HepG2 (cell line): ENCODE results near the gene MXRA7. TPM values are rescaled to one million over a fixed set of nuclear protein-coding genes. Genes with fewer than 3 reads are reported as not detected.
A peak's percentile ranks its signal among the peaks of the same experiment; 100 is the strongest.

Source experiments
- ATAC-seq: fragments of 200-7000 bp; cut with Tn5 transposase; 3 replicates; pipeline ENCODE4 v1.9.1; 2020; ENCODE audit warnings: mild to moderate bottlenecking, moderate library complexity
- BruUV-seq: library from RNA; stranded (reverse); fragments of 400-500 nt; replicated peaks from 2 replicates; lab custom pipeline; 2021; lab: Mats Ljungman, UMichigan
- CTCF ChIA-PET: fragments of 300-600 bp; formaldehyde crosslinking; extraction: SDS; loops from one replicate; lab custom pipeline; 2021; ENCODE audit warnings: low total read pairs, inconsistent platforms, low intra/inter-chr PET ratio; lab: Yijun Ruan, JAX
- POLR2A ChIA-PET: fragments of 350-600 bp; sonication (Branson Sonifier 250); formaldehyde crosslinking; loops from one replicate; lab custom pipeline; 2020; ENCODE audit warnings: antibody characterized with exemption, inconsistent platforms; lab: Yijun Ruan, JAX
- DNase-seq: peaks from one replicate; pipeline ENCODE4 v3.0.0-alpha.2; 2015; ENCODE audit warnings: low spot score
- FAIRE-seq: peaks from 3 replicates; lab custom pipeline; 2011; peaks lifted over from hg19 to GRCh38; lab: Jason Lieb, UNC
- H2AFZ ChIP-seq: one replicate; pipeline ENCODE4 v1.6.1; 2011; ENCODE audit warnings: low read length, inconsistent platforms
- H3K27ac ChIP-seq: fragments of 300-600 bp; 3 replicates; pipeline ENCODE4 v1.8.0; 2011; ENCODE audit warnings: mixed run types, mild to moderate bottlenecking, mixed read lengths, low read length, inconsistent platforms; ENCODE audit not compliant: insufficient read depth; ENCODE audit errors: extremely low read length
- H3K27me3 ChIP-seq, 2 experiments: fragments of 200-600 bp in 1 of 2; 2 replicates in 1 of 2; 3 replicates in 1 of 2; pipeline versions ENCODE4 v1.6.0 to v1.8.0; 2011; ENCODE audit warnings: low read length in 2 of 2, mild to moderate bottlenecking in 2 of 2, moderate library complexity in 2 of 2, inconsistent platforms in 1 of 2; ENCODE audit not compliant: insufficient read depth in 2 of 2, control insufficient read depth in 1 of 2
- H3K36me3 ChIP-seq, 2 experiments: fragments of 200-600 bp in 1 of 2; replicated peaks in 1 of 2; 2 replicates in 1 of 2; 3 replicates in 1 of 2; pipeline versions ENCODE4 v1.5.1 to v1.8.0; 2011; ENCODE audit warnings: low read length in 2 of 2, inconsistent platforms in 1 of 2; ENCODE audit not compliant: insufficient read depth in 2 of 2, control insufficient read depth in 1 of 2
- H3K4me1 ChIP-seq: 2 replicates; pipeline ENCODE4 v1.5.1; 2012; ENCODE audit warnings: low read length, inconsistent platforms; ENCODE audit not compliant: insufficient read depth
- H3K4me2 ChIP-seq: 2 replicates; pipeline ENCODE4 v1.6.0; 2011; ENCODE audit warnings: low read depth, low read length, inconsistent platforms
- H3K4me3 ChIP-seq, 3 experiments: fragments of 200-600 bp in 1 of 3; sonication (generic), shearing (Covaris generic) in 1 of 3; replicated peaks in 1 of 3; 2 replicates each; pipeline ENCODE4 v1.5.1; 2011 to 2016; ENCODE audit warnings: low read length in 3 of 3, inconsistent platforms in 2 of 3, low read depth in 2 of 3, mild to moderate bottlenecking in 2 of 3, control low read depth in 1 of 3, mixed read lengths in 1 of 3; ENCODE audit not compliant: insufficient read depth in 1 of 3
- H3K79me2 ChIP-seq: one replicate; pipeline ENCODE4 v1.6.1; 2011; ENCODE audit warnings: low read length, inconsistent platforms; ENCODE audit not compliant: insufficient read depth
- H3K9ac ChIP-seq: 2 replicates; pipeline ENCODE4 v1.6.0; 2011; ENCODE audit warnings: mild to moderate bottlenecking, low read depth, low read length, inconsistent platforms; ENCODE audit not compliant: insufficient read depth
- H3K9me3 ChIP-seq: 2 replicates; pipeline ENCODE4 v1.5.1; 2012; ENCODE audit warnings: mild to moderate bottlenecking, low read length
- H4K20me1 ChIP-seq: 2 replicates; pipeline ENCODE4 v1.6.0; 2011; ENCODE audit warnings: inconsistent platforms, mild to moderate bottlenecking, low read length, moderate library complexity; ENCODE audit not compliant: insufficient read depth
- AKNA ChIP-seq: sonication (generic); formaldehyde crosslinking; IDR thresholded peaks from 2 replicates; pipeline ENCODE4 v1.4.0; 2020; ENCODE audit warnings: missing genetic modification reagents, borderline replicate concordance
- ELF1 ChIP-seq: sonication (generic); formaldehyde crosslinking; IDR thresholded peaks from 2 replicates; pipeline ENCODE4 v1.4.0; 2020; ENCODE audit warnings: missing genetic modification reagents
- ELF4 ChIP-seq: sonication (generic); formaldehyde crosslinking; IDR thresholded peaks from 2 replicates; pipeline ENCODE4 v1.5.0; 2020; ENCODE audit warnings: missing genetic modification reagents, mild to moderate bottlenecking, moderate library complexity, borderline replicate concordance
- FOXJ3 ChIP-seq: sonication (generic); formaldehyde crosslinking; IDR thresholded peaks from 2 replicates; pipeline ENCODE4 v1.4.0; 2020; ENCODE audit warnings: missing genetic modification reagents, mild to moderate bottlenecking, borderline replicate concordance
- GLI4 ChIP-seq: sonication (generic); formaldehyde crosslinking; IDR thresholded peaks from 2 replicates; pipeline ENCODE4 v1.5.1; 2020; ENCODE audit warnings: missing genetic modification reagents, mild to moderate bottlenecking, moderate library complexity, borderline replicate concordance
- NFKBIZ ChIP-seq: IDR thresholded peaks from 2 replicates; pipeline ENCODE4 v1.6.1; 2018; ENCODE audit warnings: missing genetic modification reagents, missing compliant biosample characterization
- SMYD3 ChIP-seq: sonication (generic); formaldehyde crosslinking; IDR thresholded peaks from 2 replicates; pipeline ENCODE4 v1.8.1; 2023; ENCODE audit warnings: mild to moderate bottlenecking, missing genetic modification reagents
- SNAPC2 ChIP-seq: sonication (generic); formaldehyde crosslinking; IDR thresholded peaks from 2 replicates; pipeline ENCODE4 v1.8.1; 2022; ENCODE audit warnings: mild to moderate bottlenecking, missing genetic modification reagents
- YY1 ChIP-seq: IDR thresholded peaks from 2 replicates; pipeline ENCODE4 v1.6.1; 2011; ENCODE audit warnings: low read length, low read depth, moderate library complexity, mild to moderate bottlenecking; ENCODE audit not compliant: insufficient read depth, insufficient replicate concordance
- ZBTB1 ChIP-seq: sonication (generic); formaldehyde crosslinking; IDR thresholded peaks from 2 replicates; pipeline ENCODE4 v1.4.0; 2020; ENCODE audit warnings: missing genetic modification reagents, borderline replicate concordance
- ZNF317 ChIP-seq: sonication (generic); formaldehyde crosslinking; IDR thresholded peaks from 2 replicates; pipeline ENCODE4 v1.5.0; 2020; ENCODE audit warnings: mild to moderate bottlenecking, missing genetic modification reagents
- ZNF660 ChIP-seq: sonication (generic); formaldehyde crosslinking; IDR thresholded peaks from 2 replicates; pipeline ENCODE4 v1.5.1; 2020; ENCODE audit warnings: mild to moderate bottlenecking, low read depth, missing genetic modification reagents, borderline replicate concordance
- WGBS: methylation state at CpG from one replicate; pipeline ENCODE4 v1.1.6; 2017; ENCODE audit warnings: low lambda C conversion rate; 5-methylcytosine and 5-hydroxymethylcytosine counted together
- in situ Hi-C: cut with HindIII; loops from 2 replicates; pipeline ENCODE4 v1.10.0; 2017; ENCODE audit warnings: low pct_unique_long_range_greater_than_20kb; ENCODE audit not compliant: extremely low pct_ligation_motif_present
- intact Hi-C: fragments of 100-400 bp; cut with micrococcal nuclease; formaldehyde crosslinking; loops from one replicate; pipeline ENCODE4 v1.10.0; 2022; ENCODE audit not compliant: unreplicated experiment
- polyA plus RNA-seq, 8 experiments: library from polyadenylated mRNA; depleted of rRNA in 3 of 8; stranded (reverse) in 7 of 8; unstranded in 1 of 8; fragments of >200 nt; fragmentation: Illumina TruSeq in 4 of 8; extraction: Trizol in 4 of 8; gene quantifications; 2 replicates each; pipeline versions ENCODE4 v1.2.1 to v1.2.3, GENCODE V29; 2011 to 2016; ENCODE audit warnings: low read depth in 4 of 8, missing spikeins in 1 of 8, mixed read lengths in 1 of 8; ENCODE audit not compliant: insufficient read depth in 1 of 8
- total RNA-seq, 5 experiments: library from RNA; depleted of rRNA; stranded (reverse); fragments of >200 nt; fragmentation: Illumina TruSeq; extraction: Trizol; gene quantifications; 2 replicates each; pipeline ENCODE4 v1.2.3, GENCODE V29; 2016; ENCODE audit warnings: low read depth in 1 of 5
- TF ChIP-seq, protein P1 (sequence below): IDR thresholded peaks from 2 replicates; pipeline ENCODE4 v1.6.1; 2016
- TF ChIP-seq, protein P2 (sequence below): sonication (generic); formaldehyde crosslinking; IDR thresholded peaks from 2 replicates; pipeline ENCODE4 v1.4.0; 2020; ENCODE audit warnings: missing genetic modification reagents
- TF ChIP-seq, protein P3 (sequence below): sonication (generic); formaldehyde crosslinking; conservative IDR thresholded peaks from 2 replicates; pipeline ENCODE4 v1.4.0; 2020; ENCODE audit warnings: missing genetic modification reagents

MXRA7 gene
- total and polyA plus RNA-seq, 2 of the 13 experiments (the other 11 are each of a cell fraction or from before 2014, with no cell fraction given) = 44.8 to 112 TPM

DNA sequence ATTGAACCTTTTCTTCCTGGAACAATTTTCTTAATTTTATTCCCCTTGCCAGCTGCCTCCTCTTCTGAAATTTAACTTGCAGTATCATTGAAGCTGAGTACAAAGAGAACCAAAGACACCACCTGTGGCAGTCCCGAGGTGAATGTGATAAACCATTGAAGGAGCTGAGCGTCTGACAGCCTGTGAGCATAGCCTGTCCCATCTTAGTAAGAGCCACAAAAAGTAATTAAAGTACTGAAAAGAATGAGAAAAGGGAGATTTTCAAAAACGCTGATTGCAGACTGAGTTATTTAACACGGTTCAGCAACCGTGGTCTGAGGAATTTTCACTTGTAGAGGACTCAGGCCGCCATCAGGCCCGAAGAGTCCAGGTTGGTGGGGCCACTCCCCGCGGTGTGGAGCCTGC lies 40.0 kb downstream of the MXRA7 start:
- WGBS = 0% methylated on average over 9 of the region's 9 CpGs
- H3K4me1 ChIP-seq = peaks cover 53% of the 10 kb centered on the region
- ChIA-PET POLR2A (interaction anchor here (0.6 to 3.2 kb wide), 33 partner anchors 9 to 288 kb away, joined by 3 to 30 read pairs (median 10); partner anchors contain the start of genes JMJD6, METTL23, MFSD11 and RHBDF2), CTCF (no interaction called here)
- no peaks in the 10 kb centered on the region; a peak in 1 of 5 replicates for H3K27me3 ChIP-seq
- H3K27ac ChIP-seq = peak overlapping the region; percentile 83
- no peaks in the 10 kb centered on the region for H3K9me3 ChIP-seq
- H4K20me1 ChIP-seq = no peaks in the 10 kb centered on the region
- DNase-seq (no peak), ATAC-seq (peak; percentile 3), FAIRE-seq (no peak)
- H3K4me2 ChIP-seq = peak overlapping the region; percentile 95
- intact Hi-C loops (loop anchor here (5.0 kb wide), 1 partner anchor 148 kb away; no protein-coding TSS in a partner anchor), in situ Hi-C loops (no loop called here)
- no TSS peak for BruUV-seq
- peak overlapping the region; percentile 58 to 80 (median 60) for H3K4me3 ChIP-seq
- H2AFZ ChIP-seq = peak overlapping the region; percentile 30
- H3K9ac ChIP-seq = peak overlapping the region; percentile 82
- no peaks in the 10 kb centered on the region for H3K79me2 ChIP-seq
- no peaks in the 10 kb centered on the region for H3K36me3 ChIP-seq
- TF ChIP-seq ZNF317 (CRISPR knock-in tag) = 0 out of 2 replicates have a peak, but pooled peaks have one; percentile 16
- TF ChIP-seq GLI4 (CRISPR knock-in tag) = 0 out of 2 replicates have a peak, but pooled peaks have one; percentile 1
- TF ChIP-seq SMYD3 (CRISPR knock-in tag) = 0 out of 2 replicates have a peak, but pooled peaks have one; percentile 27
- 0 out of 2 replicates have a peak, but pooled peaks have one; percentile 45 for TF ChIP-seq ELF4
- TF ChIP-seq, protein P1, sequence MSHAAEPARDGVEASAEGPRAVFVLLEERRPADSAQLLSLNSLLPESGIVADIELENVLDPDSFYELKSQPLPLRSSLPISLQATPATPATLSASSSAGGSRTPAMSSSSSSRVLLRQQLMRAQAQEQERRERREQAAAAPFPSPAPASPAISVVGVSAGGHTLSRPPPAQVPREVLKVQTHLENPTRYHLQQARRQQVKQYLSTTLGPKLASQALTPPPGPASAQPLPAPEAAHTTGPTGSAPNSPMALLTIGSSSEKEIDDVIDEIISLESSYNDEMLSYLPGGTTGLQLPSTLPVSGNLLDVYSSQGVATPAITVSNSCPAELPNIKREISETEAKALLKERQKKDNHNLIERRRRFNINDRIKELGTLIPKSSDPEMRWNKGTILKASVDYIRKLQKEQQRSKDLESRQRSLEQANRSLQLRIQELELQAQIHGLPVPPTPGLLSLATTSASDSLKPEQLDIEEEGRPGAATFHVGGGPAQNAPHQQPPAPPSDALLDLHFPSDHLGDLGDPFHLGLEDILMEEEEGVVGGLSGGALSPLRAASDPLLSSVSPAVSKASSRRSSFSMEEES (CRISPR knock-in tag) = 0 out of 2 replicates have a peak, but pooled peaks have one; percentile 3
- no peak for TF ChIP-seq ZBTB1 (CRISPR knock-in tag)
- TF ChIP-seq, protein P2, sequence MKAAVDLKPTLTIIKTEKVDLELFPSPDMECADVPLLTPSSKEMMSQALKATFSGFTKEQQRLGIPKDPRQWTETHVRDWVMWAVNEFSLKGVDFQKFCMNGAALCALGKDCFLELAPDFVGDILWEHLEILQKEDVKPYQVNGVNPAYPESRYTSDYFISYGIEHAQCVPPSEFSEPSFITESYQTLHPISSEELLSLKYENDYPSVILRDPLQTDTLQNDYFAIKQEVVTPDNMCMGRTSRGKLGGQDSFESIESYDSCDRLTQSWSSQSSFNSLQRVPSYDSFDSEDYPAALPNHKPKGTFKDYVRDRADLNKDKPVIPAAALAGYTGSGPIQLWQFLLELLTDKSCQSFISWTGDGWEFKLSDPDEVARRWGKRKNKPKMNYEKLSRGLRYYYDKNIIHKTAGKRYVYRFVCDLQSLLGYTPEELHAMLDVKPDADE (CRISPR knock-in tag) = 0 out of 2 replicates have a peak, but pooled peaks have one; percentile 66
- peak; percentile 82; the same call in 1 of the 2 replicates for TF ChIP-seq NFKBIZ (CRISPR knock-in tag)
- 0 out of 2 replicates have a peak, but pooled peaks have one; percentile 28 for TF ChIP-seq FOXJ3
- no peak for TF ChIP-seq ZNF660 (CRISPR knock-in tag)
- TF ChIP-seq, protein P3, sequence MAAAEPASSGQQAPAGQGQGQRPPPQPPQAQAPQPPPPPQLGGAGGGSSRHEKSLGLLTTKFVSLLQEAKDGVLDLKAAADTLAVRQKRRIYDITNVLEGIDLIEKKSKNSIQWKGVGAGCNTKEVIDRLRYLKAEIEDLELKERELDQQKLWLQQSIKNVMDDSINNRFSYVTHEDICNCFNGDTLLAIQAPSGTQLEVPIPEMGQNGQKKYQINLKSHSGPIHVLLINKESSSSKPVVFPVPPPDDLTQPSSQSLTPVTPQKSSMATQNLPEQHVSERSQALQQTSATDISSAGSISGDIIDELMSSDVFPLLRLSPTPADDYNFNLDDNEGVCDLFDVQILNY = peak; percentile 5; the same call in 1 of the 2 replicates
- TF ChIP-seq SNAPC2 (CRISPR knock-in tag) = peak; percentile 1; the same call in 1 of the 2 replicates
- TF ChIP-seq ELF1 (CRISPR knock-in tag) = no peak
- TF ChIP-seq AKNA (CRISPR knock-in tag) = 0 out of 2 replicates have a peak, but pooled peaks have one; percentile 87
- peak; percentile 62 for TF ChIP-seq YY1
